Sciatic nerve (tissue), 2 donors: ENCODE results near the gene KCND3. TPM values are rescaled to one million over a fixed set of nuclear protein-coding genes. Genes with fewer than 3 reads are reported as not detected.
"Not testable (repeated sequence)": the region's sequence is repeated elsewhere in the genome, so short reads cannot be mapped to it uniquely, and the experiment has no call there.

Experiments used
- ATAC-seq: fragments of 200-7000 bp; cut with Tn5 transposase; one replicate; pipeline ENCODE4 v1.9.1; 2020; ENCODE audit warnings: mild to moderate bottlenecking, moderate library complexity
- DNase-seq: peaks from one replicate; pipeline ENCODE4 v3.0.0-alpha.2; 2020; ENCODE audit warnings: low spot score
- intact Hi-C: fragments of 100-400 bp; cut with DNase I; formaldehyde crosslinking; loops from one replicate; pipeline ENCODE4 v1.14.2; 2022
- total RNA-seq: library from RNA; stranded (reverse); fragmentation: NEBNext Ultra II Directional; extraction: Animal tissue kit (Norgen Biotek cat#: 25700); gene quantifications from one replicate; pipeline ENCODE4 v1.2.1, GENCODE V29; 2021
- donor health status: DM: no; HTN: no; CAD: no.
- donor health status: DM: no; HTN: no; CAD: no.

KCND3 gene
- total RNA-seq, 1 donor from 2014 or later, result 7.5 TPM

DNA sequence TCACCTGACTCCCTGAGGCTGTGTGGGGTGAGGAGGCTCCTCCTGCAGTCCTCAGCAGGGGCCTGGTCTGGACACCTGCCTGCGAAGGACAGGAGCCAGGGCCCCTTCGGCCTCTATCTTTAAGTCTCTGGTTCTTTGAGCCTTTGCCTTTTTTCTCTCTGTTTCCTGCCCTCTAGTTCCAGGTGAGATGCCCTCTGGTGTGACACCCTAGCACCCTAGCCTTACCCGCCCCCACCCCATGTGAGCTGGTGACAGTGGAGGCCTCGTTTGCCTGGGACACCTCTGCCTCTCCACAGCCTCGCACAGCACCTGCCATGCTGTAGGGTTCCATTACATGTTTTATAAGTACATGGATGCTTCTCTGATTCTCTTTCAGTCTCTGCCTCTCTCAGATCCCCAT is 186.5 kb downstream of the KCND3 start:
- ATAC-seq (no peak), DNase-seq (no peak)
- intact Hi-C loops, result no loop called here

DNA sequence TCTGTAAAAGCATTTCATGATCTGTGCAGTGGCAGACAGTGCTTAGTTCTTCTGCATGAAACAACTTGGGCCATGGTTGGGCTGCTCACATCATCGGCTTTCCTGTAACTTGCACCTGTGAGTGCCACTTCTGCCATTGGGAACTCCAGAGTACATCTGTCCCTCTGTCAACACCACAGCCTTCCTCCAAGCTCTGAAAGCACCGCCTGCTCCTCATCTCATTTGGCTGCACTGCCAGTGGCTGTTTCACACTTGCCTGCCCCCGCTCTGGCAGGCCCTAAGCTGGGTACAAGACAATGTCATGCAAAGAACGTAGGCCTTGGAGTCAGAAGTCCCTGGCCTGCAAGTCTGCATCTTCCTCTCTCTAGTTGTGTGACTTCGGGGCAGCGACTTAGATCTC is 187.4 kb downstream of the KCND3 start:
- ATAC-seq, result no peak
- intact Hi-C loops, result no loop called here
- DNase-seq, result no peak

DNA sequence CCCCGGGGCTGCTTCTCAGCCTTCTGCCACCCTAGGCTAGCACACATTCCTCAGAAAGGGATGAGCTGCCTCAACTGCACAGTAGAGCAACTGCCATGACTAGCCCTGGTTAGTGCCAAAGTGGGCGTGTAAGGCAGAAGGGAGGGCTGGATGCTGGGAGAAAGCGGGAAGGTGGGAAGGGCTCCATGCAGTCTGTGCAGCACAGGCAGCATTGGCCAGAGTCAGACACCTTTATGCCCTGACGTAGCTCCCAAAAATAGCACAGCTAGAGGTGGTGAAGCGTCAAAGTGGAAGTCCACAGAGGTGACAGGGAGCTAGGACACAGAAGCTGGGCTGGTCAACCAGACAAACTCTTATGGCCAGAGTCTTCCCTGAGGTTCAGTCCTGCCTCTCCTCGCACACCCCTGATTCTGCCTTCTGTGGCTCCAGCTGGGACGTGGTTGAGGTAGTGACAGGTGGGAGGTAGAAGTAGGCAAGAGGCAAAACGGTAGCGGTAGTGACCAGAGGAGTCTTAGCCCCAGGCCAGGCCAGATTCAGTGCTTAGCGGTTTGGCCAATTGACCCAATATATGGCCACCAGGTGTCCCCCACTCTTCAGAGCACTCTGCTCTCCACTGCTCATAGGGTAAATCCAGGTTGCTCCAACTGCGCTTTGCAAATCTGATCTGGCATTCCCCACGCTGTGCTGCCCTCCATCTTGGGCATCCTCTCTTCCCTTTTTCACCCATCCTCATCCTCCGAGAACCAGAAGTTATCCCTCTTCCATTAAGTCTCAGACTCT is 188.2 kb downstream of the KCND3 start:
- intact Hi-C loops, result no loop called here
- DNase-seq (no peak), ATAC-seq (no peak)

DNA sequence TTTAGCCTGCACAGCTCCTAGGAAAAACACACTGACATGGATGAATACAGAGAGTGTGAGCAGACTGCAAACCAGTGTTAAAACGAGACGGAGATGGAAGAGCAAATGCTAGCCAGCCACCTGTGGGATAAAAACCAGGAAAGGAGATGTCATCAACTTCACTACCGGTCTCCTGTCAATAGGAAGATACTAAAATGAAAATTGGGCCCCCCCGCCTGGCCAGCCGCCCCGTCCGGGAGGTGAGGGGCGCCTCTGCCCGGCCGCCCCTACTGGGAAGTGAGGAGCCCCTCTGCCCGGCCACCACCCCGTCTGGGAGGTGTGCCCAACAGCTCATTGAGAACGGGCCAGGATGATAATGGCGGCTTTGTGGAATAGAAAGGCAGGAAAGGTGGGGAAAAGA is 189.7 kb downstream of the KCND3 start:
- ATAC-seq, intact Hi-C loops, DNase-seq: not testable (repeated sequence)

DNA sequence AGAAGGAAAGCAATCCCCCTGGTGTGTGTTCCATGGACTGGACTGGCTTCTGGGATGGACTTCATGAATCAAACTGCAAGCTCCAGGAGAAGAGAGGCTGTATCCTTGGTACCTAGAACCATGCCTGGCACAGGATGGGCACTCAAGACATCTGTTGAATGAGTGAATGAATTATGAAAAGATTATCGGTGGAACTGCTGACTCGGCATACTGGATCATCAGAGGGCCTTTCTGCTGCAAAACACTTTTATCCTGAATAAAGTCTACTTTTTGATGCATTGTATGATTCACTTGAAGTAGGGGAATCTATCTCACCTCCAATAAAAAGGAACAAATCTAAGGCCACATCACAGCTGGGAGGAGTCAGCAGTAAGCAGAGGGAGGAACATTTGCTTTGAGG is 190.9 kb downstream of the KCND3 start:
- no peak for ATAC-seq
- intact Hi-C loops, result no loop called here

DNA sequence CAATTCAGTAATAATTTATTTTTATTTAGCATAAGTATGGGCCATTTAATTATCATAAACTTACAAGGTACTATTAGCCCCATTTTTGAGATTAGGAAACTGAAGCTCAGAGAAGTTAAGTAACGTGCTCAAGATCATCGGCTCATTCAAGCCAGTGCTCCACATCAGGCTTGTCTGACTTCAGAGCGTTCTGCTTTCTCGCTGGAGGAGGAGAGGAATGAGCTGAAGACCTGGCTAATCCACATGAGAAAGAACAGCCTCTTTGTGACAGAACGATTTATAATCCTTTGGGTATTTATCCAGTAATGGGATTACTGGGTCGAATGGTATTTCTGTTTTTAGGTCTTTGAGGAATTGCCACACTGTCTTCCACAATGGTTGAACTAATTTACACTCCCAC is 194.1 kb downstream of the KCND3 start:
- ATAC-seq, result no peak
- intact Hi-C loops, result no loop called here
- no peak for DNase-seq

More for the DNA sequence above, 190.9 kb downstream of the KCND3 start:
- no peak for DNase-seq

DNA sequence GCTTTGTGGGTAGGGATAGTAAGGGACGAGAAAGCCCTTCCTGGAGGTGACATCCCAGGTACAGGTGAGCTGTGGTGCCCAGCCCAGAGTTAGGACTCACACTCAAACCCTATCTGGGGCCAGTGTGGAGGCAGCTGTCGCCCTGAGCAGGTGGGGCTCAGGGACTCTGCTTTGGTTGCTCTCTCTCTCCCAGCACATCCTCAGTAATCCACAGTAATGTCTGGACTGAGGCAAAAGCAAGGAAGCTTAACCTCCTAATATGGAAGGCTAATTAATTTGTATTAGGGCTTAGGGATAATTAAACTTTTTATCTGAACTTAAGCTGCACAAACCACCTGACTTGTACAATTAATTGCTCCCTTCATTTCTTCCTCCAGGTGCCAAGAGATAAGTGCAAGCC is 195.5 kb downstream of the KCND3 start:
- no peak for DNase-seq
- intact Hi-C loops, result no loop called here
- ATAC-seq, result no peak

DNA sequence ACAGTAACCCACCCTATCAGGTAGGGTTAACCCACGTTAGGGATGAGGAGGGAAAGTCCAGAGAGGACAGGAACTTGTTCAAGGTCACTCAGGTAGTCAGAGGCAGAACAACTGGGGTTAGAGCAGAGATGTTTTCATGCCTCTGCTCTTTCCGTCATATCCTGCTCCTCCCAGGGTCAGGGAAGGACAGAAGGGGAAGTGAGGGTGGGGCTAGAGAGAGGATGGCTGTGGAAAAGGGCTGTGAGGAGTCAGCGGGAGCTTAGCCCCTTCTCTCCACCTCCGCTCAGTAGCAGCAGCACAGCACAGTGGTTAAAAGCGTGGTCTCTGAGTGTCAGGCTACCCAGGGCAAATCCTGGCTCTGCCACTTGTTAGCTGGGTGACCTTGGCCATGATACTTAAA is 197.2 kb downstream of the KCND3 start:
- intact Hi-C loops, result no loop called here
- DNase-seq, result no peak
- ATAC-seq, result no peak

DNA sequence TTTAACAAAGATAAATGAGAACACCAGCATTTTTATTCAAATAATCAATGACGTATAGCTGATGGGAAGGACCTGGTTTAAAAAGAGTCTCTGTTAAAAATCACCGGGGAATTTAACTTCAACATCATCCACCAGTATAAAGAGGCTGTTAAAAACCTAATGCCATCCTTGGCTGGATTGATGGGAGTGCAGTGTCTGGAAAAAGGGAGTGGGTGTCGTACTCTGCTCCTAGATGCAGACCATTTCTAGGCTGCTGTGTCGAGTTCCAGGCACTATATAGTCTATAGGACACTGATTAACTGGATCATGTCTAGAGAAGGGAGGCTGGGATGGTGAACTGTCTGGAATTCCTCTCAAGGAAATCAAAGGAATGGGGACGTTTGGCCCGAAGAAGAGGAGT is 197.7 kb downstream of the KCND3 start:
- intact Hi-C loops, result no loop called here
- ATAC-seq (no peak), DNase-seq (no peak)

DNA sequence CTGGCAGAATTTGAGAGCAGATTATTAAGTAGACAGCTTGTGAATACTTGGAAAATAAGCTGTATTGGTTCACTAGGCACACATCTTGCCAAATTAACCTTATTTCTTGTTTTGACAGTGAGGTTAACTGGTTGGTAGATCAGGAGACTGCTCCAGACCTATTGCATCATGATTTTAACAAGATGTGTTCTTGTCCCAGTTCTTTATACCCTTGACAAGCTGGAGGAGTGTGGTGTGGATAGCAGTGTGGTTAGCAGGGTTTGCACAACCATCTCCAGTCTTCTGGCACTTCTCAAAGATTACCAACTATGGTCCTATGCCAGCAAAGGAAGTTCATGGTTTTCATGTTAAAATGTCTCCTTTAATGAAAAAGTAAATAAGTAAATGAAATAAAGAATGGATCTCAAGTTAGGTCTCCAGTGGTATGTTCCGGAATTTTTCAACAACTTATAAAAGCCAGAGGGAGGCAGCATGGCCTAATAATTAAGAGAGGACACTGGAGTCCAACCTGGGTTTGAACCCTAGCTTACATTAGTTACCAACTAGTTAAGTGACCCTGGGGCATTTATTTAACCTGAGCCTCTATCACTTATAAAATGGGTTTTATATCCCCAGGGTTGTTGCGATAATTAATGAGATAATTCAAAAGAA is 199.7 kb downstream of the KCND3 start:
- DNase-seq, result no peak
- intact Hi-C loops, result no loop called here
- ATAC-seq, result peak; percentile 92

DNA sequence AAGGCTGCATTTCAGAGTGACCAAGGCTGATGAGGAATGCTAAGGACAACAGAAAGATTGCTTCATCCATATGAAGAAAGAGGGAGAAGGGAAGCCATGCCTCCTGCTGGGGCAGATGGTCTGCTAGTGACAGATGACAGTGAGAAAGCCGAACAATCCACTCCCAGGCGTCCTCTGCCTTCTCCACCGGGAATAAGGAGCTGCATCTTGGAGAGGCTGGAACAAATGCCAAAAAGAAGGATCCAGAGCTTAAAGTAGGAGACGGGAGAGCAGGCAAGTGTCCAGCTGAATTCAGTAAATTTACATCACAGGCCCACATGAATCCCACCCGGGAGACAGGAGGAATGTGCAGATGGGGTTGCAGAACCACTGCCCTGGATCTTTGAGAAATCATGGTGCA is 200.3 kb downstream of the KCND3 start:
- ATAC-seq (peak; percentile 67), DNase-seq (no peak)
- intact Hi-C loops, result no loop called here

DNA sequence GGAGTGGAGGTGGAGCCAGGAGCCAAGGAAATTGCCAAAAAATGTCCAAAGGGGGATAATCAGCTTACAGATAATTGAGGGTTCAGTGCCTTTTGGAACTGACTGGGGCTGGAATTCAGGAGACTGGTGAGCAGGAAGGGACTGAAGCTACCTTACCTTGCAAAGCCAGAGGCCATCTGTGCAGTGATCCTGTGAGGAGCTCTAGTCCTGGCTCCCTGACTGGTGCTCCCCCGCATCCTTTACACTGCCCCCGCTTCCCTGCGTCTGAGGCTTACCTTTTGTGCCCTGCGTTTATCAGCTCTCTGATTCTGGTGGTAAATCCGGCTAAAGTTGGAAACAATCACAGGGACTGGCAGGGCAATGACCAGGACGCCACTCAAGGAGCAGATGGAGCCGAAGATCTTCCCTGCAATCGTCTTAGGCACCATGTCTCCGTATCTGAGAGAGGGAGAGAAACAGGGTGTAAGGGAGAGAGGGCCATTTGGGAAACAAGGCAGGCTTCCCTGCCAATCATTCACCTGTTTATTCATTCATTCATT is 202.7 kb downstream of the KCND3 start:
- DNase-seq, result no peak
- ATAC-seq, result no peak
- intact Hi-C loops, result no loop called here

DNA sequence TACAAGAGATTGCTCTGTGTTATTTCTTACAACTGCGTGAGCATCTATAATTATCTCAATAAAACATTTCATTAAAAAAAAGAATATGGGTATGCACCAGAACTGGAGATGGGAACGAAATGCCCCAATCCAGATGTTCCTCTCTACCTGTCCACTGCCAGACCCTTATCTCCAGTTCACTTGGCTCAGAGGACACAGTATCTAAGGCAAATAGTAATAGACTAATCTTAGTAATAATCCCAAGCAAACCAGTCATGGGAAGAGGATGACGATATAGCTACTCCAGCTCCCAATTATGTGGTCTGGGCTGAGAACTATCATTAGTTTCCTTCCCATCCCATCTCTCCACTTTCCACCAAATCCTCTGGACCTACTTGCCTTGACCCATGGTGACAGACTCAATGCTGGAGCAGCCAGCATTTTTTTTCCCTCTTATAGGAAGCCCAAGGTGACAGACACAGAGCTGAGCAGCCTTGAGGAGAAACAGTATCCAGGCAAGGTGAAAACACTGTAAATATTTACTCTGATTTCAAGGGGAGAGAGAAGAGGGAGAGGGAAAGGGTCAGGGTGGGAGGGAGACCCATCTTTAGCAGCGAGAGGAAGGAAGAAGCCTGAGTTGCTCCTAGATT is 205.1 kb downstream of the KCND3 start:
- DNase-seq, result no peak
- ATAC-seq, result no peak
- intact Hi-C loops, result no loop called here

DNA sequence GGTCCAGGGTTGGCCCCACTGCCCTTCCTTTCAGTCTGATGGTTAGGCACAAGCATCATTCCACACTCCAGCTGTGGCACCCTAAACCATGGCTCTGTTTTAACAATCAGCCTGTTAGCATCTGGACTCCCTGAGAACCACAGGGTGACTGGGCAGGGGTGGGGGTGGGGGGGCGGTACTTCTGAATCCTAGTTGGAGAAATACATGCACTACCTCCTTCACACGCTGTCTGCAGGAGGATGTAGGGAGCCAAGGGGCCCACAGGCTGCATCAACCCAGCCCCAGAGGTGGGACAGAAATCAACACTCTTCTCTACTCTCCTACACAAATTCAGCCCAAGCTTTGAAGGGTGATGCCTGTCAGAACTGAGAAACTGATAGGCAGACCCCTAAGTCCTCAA is 209.9 kb downstream of the KCND3 start:
- DNase-seq (no peak), ATAC-seq (no peak)
- intact Hi-C loops, result no loop called here

DNA sequence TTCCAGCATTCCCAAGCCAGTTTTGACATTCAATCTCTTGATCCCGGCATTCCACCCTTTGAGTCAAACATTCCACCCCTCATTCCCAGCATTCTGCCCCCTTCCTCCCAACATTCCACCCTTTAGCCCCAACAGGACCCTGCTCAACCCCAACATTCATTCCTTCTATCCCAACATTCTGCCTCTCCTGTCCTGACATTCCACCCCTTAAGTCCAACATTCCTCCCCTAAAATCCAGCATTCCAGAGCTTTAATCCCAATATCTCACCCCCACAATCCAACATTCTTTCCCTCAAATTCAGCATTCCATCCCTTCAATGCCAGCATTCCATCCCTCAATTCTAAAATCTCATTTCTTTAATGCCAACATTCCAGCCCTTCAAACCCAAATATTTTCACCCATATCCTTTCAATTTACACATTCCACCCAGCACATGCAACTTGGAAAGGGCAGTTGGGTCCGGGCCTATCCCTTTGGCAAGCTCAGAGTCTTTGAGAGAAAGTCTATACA is 210.9 kb downstream of the KCND3 start:
- intact Hi-C loops, result no loop called here
- DNase-seq, result no peak
- no peak for ATAC-seq

DNA sequence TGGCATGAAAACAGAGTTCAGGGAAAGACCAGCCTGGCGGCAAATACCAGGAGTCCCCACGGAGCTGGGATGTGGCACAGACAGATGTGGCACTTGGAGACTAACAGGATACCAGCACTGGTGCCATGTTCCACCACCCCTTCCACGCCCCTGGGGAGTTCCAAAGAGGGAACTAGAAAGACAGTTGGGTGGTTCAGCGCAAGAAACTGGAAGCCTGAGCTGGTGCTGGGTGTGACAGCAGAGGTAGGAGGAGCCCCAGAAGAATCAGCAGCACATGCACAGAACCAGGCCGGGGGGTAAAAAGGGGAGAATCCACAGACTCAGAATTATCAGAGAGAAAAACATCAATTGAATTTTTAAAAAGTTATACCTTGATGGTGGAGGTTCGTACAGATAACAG is 211.4 kb downstream of the KCND3 start:
- DNase-seq (no peak), ATAC-seq (no peak)
- intact Hi-C loops, result no loop called here

DNA sequence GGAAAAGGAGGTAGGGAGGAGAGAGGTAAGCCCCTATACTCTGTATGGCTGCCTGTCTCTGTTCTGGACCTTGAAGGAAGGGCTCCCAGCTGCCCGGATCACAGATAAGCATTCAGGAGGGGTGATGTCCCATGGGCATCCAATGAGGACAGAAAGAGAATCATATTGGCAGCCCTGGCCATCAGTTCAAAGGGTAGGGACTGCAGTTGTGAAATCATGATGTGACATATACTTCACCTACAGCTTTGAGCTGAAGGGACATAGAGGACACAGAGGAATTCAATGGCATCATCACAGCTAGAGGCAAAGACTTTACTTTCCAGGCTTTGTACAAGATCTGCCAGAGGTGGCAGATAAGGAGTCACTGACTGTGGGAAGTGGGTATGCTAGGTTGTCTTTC is 212.2 kb downstream of the KCND3 start:
- intact Hi-C loops, result no loop called here
- no peak for ATAC-seq
- DNase-seq, result no peak

DNA sequence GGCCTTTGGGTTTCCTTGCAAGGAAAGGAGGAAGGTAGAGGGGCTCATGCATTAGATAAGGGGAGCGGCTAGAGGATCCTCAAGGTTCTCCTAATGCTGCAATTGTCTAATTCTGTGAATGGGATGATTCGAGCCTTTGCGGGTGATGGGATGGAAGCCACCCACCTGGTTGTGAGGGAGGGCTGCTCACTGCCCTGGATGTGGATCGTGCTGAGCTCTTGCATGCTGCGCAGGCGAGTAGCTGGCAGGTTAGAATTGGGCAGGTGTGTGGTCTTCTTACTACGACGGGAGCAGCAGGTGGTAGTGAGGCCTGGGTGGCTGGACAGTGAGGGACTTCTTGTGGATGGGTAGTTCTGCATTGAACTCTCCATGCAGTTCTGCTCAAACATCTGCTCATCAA is 212.6 kb downstream of the KCND3 start:
- intact Hi-C loops, result no loop called here
- ATAC-seq (no peak), DNase-seq (no peak)

DNA sequence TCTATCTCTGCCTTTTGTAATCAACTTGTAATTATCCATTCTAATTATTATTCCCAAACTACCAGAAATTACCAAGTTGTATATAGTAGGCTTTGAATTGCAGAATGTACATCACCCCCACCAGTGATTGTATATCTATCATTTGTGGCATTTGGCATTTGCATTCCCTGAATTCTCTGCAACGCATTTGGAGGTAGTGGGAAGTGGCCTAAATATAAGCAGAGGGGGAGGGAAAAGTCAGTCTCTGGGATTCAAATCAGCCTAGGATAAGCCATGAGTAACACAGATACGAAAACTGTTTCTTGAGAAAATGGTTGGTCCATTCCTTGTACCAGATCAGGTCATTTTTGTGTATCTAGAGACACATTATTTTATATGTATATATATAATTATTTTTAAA is 213.1 kb downstream of the KCND3 start:
- intact Hi-C loops, result no loop called here
- ATAC-seq (no peak), DNase-seq (no peak)

DNA sequence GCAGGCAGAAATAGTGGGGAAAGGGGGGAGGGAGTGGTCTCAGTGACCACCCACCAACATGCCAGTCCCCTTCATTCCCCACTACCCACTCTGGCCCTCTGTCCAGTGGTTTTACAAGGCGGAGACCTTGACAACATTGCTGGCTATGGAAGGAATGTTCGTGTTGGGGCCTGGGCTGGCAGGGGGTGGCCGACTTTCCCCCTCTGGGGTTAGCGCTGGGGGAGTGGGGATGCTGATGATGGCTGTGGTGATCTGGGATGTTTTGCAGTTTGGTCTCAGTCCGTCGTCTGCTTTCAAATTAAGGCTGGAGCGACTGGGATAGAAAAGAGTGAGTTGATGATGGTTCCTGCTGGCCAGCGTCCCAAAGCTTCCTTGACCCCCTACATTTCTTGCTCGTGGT is 213.5 kb downstream of the KCND3 start:
- DNase-seq (no peak), ATAC-seq (no peak)
- intact Hi-C loops, result no loop called here
